Thyroid gland (tissue), 4 donors: ENCODE data around the gene INPP5D.

Experiments
- CTCF ChIP-seq, 6 experiments: fragments of 200-600 bp in 3 of 6; fragments of 450-650 bp in 3 of 6; sonication (generic) in 3 of 6; IDR thresholded peaks; one replicate each; pipeline ENCODE4 v1.5.1; 2016 to 2019; ENCODE audit warnings: antibody characterized with exemption in 6 of 6, mild to moderate bottlenecking in 2 of 6, inconsistent platforms in 1 of 6, moderate library complexity in 1 of 6
- POLR2A ChIP-seq, 2 donors: fragments of 450-650 bp; IDR thresholded peaks; one replicate each; pipeline ENCODE4 v1.6.1; 2017; ENCODE audit warnings: antibody characterized with exemption in 2 of 2, mild to moderate bottlenecking in 2 of 2, moderate library complexity in 1 of 2

DNA sequence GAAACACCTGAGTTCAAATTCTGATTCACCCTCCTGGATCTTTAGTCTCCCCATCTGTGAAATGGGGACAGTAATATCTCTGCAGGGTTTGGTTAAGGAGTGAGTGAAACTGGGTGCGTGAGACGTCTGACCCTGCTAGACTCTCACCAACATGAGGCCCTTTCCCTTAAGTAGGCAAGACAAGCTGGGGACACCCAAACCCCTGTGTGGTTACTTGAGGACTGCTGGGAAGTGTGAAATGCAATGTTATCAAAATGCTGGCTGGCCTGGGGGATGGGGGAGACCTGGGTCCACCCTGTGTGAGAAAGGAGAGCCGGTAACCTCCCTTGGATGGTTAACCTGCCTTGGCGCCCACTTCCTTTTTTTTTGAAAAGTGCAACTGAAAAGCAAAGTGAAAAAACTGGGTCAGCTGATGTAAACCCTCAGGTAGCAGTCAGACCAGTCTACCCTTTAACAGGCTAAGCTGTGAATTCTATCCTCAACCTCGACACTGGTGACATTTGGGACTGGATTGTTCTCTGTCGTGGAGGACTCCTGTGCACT, 82.3 kb downstream of the INPP5D start:
- TF ChIP-seq CTCF (IDR thresholded peaks at IDR 0.05) (no peak), POLR2A (IDR thresholded peaks at IDR 0.05) (no peak)
